Prostate gland (tissue), 2 donors: ENCODE results near the gene HNF4A.

Experiments used
- CTCF ChIP-seq, 4 experiments: fragments of 200-600 bp in 2 of 4; fragments of 450-650 bp in 2 of 4; sonication (generic) in 2 of 4; IDR thresholded peaks; 1 replicate in 3 of 4; 2 replicates in 1 of 4; pipeline ENCODE4 v1.5.1; 2016 to 2019; ENCODE audit warnings: antibody characterized with exemption in 4 of 4, mild to moderate bottlenecking in 2 of 4, moderate library complexity in 2 of 4
- POLR2A ChIP-seq: fragments of 450-650 bp; IDR thresholded peaks from one replicate; pipeline ENCODE4 v1.6.1; 2016; ENCODE audit warnings: antibody characterized with exemption, mild to moderate bottlenecking
- POLR2AphosphoS5 ChIP-seq: sonication (generic); formaldehyde crosslinking; IDR thresholded peaks from one replicate; pipeline ENCODE4 v1.6.1; 2017; ENCODE audit warnings: antibody characterized with exemption

- no peak for TF ChIP-seq POLR2AphosphoS5
- no peak for TF ChIP-seq POLR2A
- TF ChIP-seq CTCF (IDR thresholded peaks at IDR 0.05) = no peak
These were observed 19.8 kb upstream of the HNF4A start for GRCh38 chr20:44335675-44336074.
